GM23248 (cell line): ENCODE data around the gene FATE1. TPM values are rescaled to one million over a fixed set of nuclear protein-coding genes. Genes with fewer than 3 reads are reported as not detected.
A peak's percentile ranks its signal among the peaks of the same experiment; 100 is the strongest.

Experiments
- DNase-seq: peaks from one replicate; pipeline ENCODE4 v3.0.0-alpha.2; 2015
- H2AFZ ChIP-seq: fragments of 200-600 bp; sonication (generic); 2 replicates; pipeline ENCODE4 v1.6.1; 2016; ENCODE audit warnings: antibody characterized with exemption
- H3F3A ChIP-seq: fragments of 200-600 bp; sonication (generic); 2 replicates; pipeline ENCODE4 v1.6.1; 2016; ENCODE audit warnings: mild to moderate bottlenecking, antibody characterized with exemption, mixed run types; ENCODE audit not compliant: insufficient read depth
- H3K27ac ChIP-seq: fragments of 200-600 bp; sonication (generic); 2 replicates; pipeline ENCODE4 v1.5.1; 2016; ENCODE audit warnings: mild to moderate bottlenecking
- H3K27me3 ChIP-seq: fragments of 200-600 bp; sonication (generic); replicated peaks from 2 replicates; pipeline ENCODE4 v1.6.1; 2016; ENCODE audit warnings: mild to moderate bottlenecking; ENCODE audit not compliant: insufficient read depth
- H3K36me3 ChIP-seq: fragments of 200-600 bp; sonication (generic); 2 replicates; pipeline ENCODE4 v1.6.1; 2016; ENCODE audit warnings: low read depth, mild to moderate bottlenecking
- H3K4me1 ChIP-seq: fragments of 200-600 bp; sonication (generic); 2 replicates; pipeline ENCODE4 v1.6.1; 2016; ENCODE audit warnings: mild to moderate bottlenecking; ENCODE audit not compliant: insufficient read depth
- H3K4me2 ChIP-seq: fragments of 200-600 bp; sonication (generic); one replicate; pipeline ENCODE4 v1.6.1; 2016; ENCODE audit warnings: mild to moderate bottlenecking; ENCODE audit not compliant: unreplicated experiment
- H3K4me3 ChIP-seq: fragments of 200-600 bp; sonication (generic); 2 replicates; pipeline ENCODE4 v1.5.1; 2016; ENCODE audit warnings: mild to moderate bottlenecking
- H3K79me2 ChIP-seq: fragments of 200-600 bp; sonication (generic); 2 replicates; pipeline ENCODE4 v1.6.1; 2016; ENCODE audit warnings: mild to moderate bottlenecking; ENCODE audit not compliant: insufficient read depth
- H3K9ac ChIP-seq: fragments of 200-600 bp; sonication (generic); 2 replicates; pipeline ENCODE4 v1.6.1; 2016; ENCODE audit warnings: mild to moderate bottlenecking
- H3K9me2 ChIP-seq: fragments of 200-600 bp; sonication (generic); 2 replicates; pipeline ENCODE4 v1.6.1; 2016; ENCODE audit warnings: mixed run types, mild to moderate bottlenecking, moderate library complexity; ENCODE audit not compliant: insufficient read depth
- H3K9me3 ChIP-seq: fragments of 200-600 bp; sonication (generic); one replicate; pipeline ENCODE4 v1.6.1; 2017; ENCODE audit warnings: low read depth
- H4K20me1 ChIP-seq: fragments of 200-600 bp; sonication (generic); 2 replicates; pipeline ENCODE4 v1.6.0; 2016; ENCODE audit not compliant: insufficient read depth
- EZH2 ChIP-seq: fragments of 200-600 bp; sonication (generic); IDR thresholded peaks from 2 replicates; pipeline ENCODE4 v1.6.1; 2018; ENCODE audit warnings: antibody characterized with exemption, mild to moderate bottlenecking; ENCODE audit not compliant: insufficient read depth, poor library complexity, severe bottlenecking
- EZH2phosphoT487 ChIP-seq: fragments of 200-600 bp; sonication (generic); IDR thresholded peaks from 2 replicates; pipeline ENCODE4 v1.6.1; 2018; ENCODE audit warnings: antibody characterized with exemption, moderate library complexity, mild to moderate bottlenecking, low read depth; ENCODE audit not compliant: insufficient read depth
- WGBS, 2 experiments: methylation state at CpG; one replicate each; pipeline ENCODE4 v1.1.6; 2015 to 2017; ENCODE audit warnings: low lambda C conversion rate in 2 of 2, low coverage in 1 of 2; ENCODE audit errors: missing lambda C conversion rate in 2 of 2; 5-methylcytosine and 5-hydroxymethylcytosine counted together
- in situ Hi-C: fragments of 300-500 bp; cut with MboI; formaldehyde crosslinking; loops from 2 replicates; pipeline ENCODE4 v1.15.0; 2020
- polyA plus RNA-seq: library from polyadenylated mRNA; unstranded; fragments of >200 nt; fragmentation: Nextera tagmentation; extraction: Ambion mirVana; gene quantifications from 2 replicates; pipeline ENCODE4 v1.2.1, GENCODE V29; 2016
- total RNA-seq: library from RNA; depleted of rRNA; stranded (reverse); fragments of >200 nt; shearing (Covaris generic); gene quantifications from 2 replicates; pipeline ENCODE4 v1.2.3, GENCODE V29; 2014

FATE1 gene
- total and polyA plus RNA-seq, 2 experiments from 2014 or later: not detected

DNA sequence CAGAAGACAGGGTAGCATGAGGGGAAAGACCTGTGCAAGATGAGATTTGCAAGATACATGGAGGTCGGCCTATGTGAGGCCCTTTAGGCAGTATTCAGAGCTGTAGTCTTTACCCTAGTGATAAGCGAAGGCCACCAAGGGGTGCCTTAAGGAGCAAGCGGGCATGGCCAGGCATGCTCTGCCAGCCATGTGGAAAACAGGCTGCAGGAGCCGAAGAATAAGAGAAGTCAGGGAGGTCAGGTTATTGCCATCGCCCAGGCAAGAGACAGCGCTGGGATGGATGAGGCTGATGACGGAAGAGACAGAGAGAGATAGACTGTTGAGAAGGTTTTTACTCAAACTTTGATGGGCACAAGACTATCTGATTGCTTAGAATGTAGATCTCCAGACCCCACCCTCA lies 7.0 kb upstream of the FATE1 start:
- no peaks in the 10 kb centered on the region for H4K20me1 ChIP-seq
- H3K9ac ChIP-seq: no peak overlapping the region
- H3K9me2 ChIP-seq: no peaks in the 10 kb centered on the region
- H3K4me1 ChIP-seq: no peaks in the 10 kb centered on the region
- no peaks in the 10 kb centered on the region for H3K36me3 ChIP-seq
- no peak overlapping the region for H3K27ac ChIP-seq
- H3K79me2 ChIP-seq: no peaks in the 10 kb centered on the region
- H2AFZ ChIP-seq: no peak overlapping the region
- no peaks in the 10 kb centered on the region for H3K9me3 ChIP-seq
- no peak overlapping the region for H3K4me2 ChIP-seq
- in situ Hi-C loops: no loop called here
- TF ChIP-seq EZH2phosphoT487 (no peak), EZH2 (no peak)
- H3K27me3 ChIP-seq: no peaks in the 10 kb centered on the region
- WGBS, 2 experiments: 82 to 89% methylated on average over 5 to 7 of the region's 7 CpGs
- DNase-seq: no peak
- no peaks in the 10 kb centered on the region for H3F3A ChIP-seq
- no peak overlapping the region for H3K4me3 ChIP-seq

DNA sequence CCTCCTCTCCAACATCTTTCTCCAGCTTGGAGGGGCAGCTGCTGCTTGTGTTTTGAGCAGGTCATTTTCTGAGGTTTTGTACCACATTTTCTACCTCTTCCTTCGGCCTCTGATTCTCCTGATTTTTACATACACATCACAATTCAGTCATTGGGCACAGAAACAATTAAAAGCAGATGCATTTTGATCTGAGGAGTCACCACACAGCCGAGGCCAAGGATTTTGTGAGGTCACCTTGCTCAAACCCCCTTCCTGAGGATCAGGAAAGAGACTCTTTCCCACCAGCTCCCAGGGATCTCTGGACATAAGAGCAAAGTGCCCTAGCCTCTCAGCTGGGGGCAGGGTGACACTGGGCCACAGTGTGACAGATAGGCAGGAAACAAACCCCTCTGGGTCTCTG lies 5.4 kb upstream of the FATE1 start:
- no peak overlapping the region for H2AFZ ChIP-seq
- no peaks in the 10 kb centered on the region for H3K79me2 ChIP-seq
- H3K4me2 ChIP-seq: no peak overlapping the region
- WGBS, 2 experiments: 6 to 8% methylated on average over 2 of the region's 2 CpGs
- no peaks in the 10 kb centered on the region for H3K4me1 ChIP-seq
- H3K4me3 ChIP-seq: no peak overlapping the region
- H3K9ac ChIP-seq: no peak overlapping the region
- in situ Hi-C loops: no loop called here
- no peaks in the 10 kb centered on the region for H3K9me3 ChIP-seq
- TF ChIP-seq EZH2phosphoT487: no peak
- no peak for TF ChIP-seq EZH2
- H3F3A ChIP-seq: no peaks in the 10 kb centered on the region
- no peak overlapping the region for H3K27ac ChIP-seq
- no peaks in the 10 kb centered on the region for H3K9me2 ChIP-seq
- no peaks in the 10 kb centered on the region for H3K36me3 ChIP-seq
- DNase-seq: peak; percentile 44
- H3K27me3 ChIP-seq: no peaks in the 10 kb centered on the region
- no peaks in the 10 kb centered on the region for H4K20me1 ChIP-seq

DNA sequence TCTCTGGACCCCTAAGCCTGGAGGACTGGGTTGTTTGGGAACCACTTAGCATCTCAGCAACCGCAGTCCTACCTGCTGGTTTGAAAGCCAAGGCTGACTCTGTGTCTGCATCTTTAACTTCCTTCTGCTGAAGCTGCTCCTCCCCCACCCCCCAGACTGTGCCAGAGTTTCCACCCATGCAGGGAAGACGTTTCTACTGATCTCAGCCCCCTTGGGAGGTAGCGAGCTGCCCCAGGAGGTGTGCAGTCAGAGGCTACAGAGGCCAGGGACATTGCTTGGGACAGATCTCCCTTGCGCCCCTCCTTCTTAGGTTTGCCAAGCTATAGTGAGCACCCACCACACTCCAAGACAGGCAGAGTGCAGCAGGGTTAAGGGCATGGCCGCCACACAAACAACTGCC lies 4.7 kb upstream of the FATE1 start:
- Histone ChIP-seq H3K9me2 (no peaks in the 10 kb centered on the region), H3K9me3 (no peaks in the 10 kb centered on the region), H3K36me3 (no peaks in the 10 kb centered on the region), H3K4me2 (no peak overlapping the region), H3F3A (no peaks in the 10 kb centered on the region), H2AFZ (no peak overlapping the region), H3K4me3 (no peak overlapping the region), H3K79me2 (no peaks in the 10 kb centered on the region), H3K27ac (no peak overlapping the region), H4K20me1 (no peaks in the 10 kb centered on the region), H3K27me3 (no peaks in the 10 kb centered on the region), H3K4me1 (no peaks in the 10 kb centered on the region), H3K9ac (no peak overlapping the region)
- 30 to 39% methylated on average over 3 to 5 of the region's 5 CpGs for WGBS, 2 experiments
- TF ChIP-seq EZH2phosphoT487 (no peak), EZH2 (no peak)
- in situ Hi-C loops: no loop called here
- DNase-seq: no peak

DNA sequence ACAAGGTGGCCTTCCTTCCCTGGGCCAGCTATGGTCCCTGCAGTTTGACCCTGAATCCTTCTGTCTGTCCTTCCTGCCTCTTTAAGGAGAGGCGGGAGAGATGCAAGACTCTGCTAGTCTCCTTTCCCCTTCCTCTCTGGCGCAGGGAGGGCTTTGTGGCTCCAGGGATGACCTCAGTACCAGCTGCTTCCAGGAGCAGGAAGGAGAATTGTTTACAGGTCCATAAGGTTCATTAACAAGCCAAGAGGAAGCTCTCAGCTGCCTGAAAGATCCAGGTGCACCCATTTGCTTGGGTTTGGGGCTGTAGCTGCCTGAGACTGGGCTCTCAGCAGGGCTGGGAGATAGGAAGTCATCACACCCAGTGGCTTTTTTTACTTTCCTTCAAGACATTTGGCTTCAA lies 4.0 kb upstream of the FATE1 start:
- Histone ChIP-seq H3K9ac (no peak overlapping the region), H3K9me3 (no peaks in the 10 kb centered on the region), H3K27me3 (no peaks in the 10 kb centered on the region), H3F3A (no peaks in the 10 kb centered on the region), H3K36me3 (no peaks in the 10 kb centered on the region), H2AFZ (no peak overlapping the region), H4K20me1 (no peaks in the 10 kb centered on the region), H3K4me2 (no peak overlapping the region), H3K9me2 (no peaks in the 10 kb centered on the region), H3K79me2 (no peaks in the 10 kb centered on the region), H3K27ac (no peak overlapping the region), H3K4me1 (no peaks in the 10 kb centered on the region), H3K4me3 (no peak overlapping the region)
- in situ Hi-C loops: no loop called here
- TF ChIP-seq EZH2phosphoT487 (no peak), EZH2 (no peak)
- 8 to 20% methylated on average over 1 to 2 of the region's 2 CpGs for WGBS, 2 experiments
- DNase-seq: no peak

DNA sequence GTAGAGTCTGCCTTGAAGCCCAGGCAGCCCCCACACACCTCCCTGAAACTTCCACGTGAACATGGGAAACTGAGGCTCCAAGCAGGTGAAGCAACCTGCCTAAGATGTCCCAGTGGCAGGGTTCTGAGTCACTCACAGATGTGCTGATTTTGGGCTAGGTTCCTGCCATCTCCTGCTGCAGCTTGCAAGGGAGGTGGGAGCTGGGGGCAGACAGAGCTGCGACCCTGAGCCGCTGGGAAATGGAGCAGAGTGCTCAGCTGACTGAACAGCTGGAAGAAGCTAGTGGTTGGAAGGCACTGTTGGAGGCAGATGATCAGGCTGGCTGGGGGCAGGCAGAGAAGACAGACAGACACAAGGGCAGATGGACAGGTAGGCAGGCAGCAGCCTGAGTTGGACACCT lies 3.6 kb upstream of the FATE1 start:
- H3K36me3 ChIP-seq: no peaks in the 10 kb centered on the region
- H4K20me1 ChIP-seq: no peaks in the 10 kb centered on the region
- no peaks in the 10 kb centered on the region for H3K9me3 ChIP-seq
- TF ChIP-seq EZH2phosphoT487 (no peak), EZH2 (no peak)
- no peaks in the 10 kb centered on the region for H3K4me1 ChIP-seq
- in situ Hi-C loops: no loop called here
- H3K4me2 ChIP-seq: no peak overlapping the region
- no peaks in the 10 kb centered on the region for H3F3A ChIP-seq
- no peak overlapping the region for H3K4me3 ChIP-seq
- H3K27me3 ChIP-seq: no peaks in the 10 kb centered on the region
- 4 to 10% methylated on average over 3 of the region's 3 CpGs for WGBS, 2 experiments
- no peaks in the 10 kb centered on the region for H3K79me2 ChIP-seq
- H3K27ac ChIP-seq: no peak overlapping the region
- DNase-seq: no peak
- H3K9ac ChIP-seq: no peak overlapping the region
- no peaks in the 10 kb centered on the region for H3K9me2 ChIP-seq
- no peak overlapping the region for H2AFZ ChIP-seq
